Posterior vena cava (tissue), 2 donors: Measurements from ENCODE around the gene MTMR1. TPM values are rescaled to one million over a fixed set of nuclear protein-coding genes. Genes with fewer than 3 reads are reported as not detected.

Experiments used
- DNase-seq: peaks from one replicate; pipeline ENCODE4 v3.0.0-alpha.2; 2020; ENCODE audit warnings: low spot score
- intact Hi-C, 2 donors: fragments of 100-400 bp; cut with DNase I; formaldehyde crosslinking; loops; one replicate each; pipeline versions ENCODE4 v1.14.1 to v1.14.2; 2022 to 2023
- total RNA-seq, 2 donors: library from RNA; stranded (reverse); fragmentation: NEBNext Ultra II Directional; extraction: Animal tissue kit (Norgen Biotek cat#: 25700); gene quantifications; one replicate each; pipeline ENCODE4 v1.2.1, GENCODE V29; 2021
- donor health status: DM: yes; HTN: yes; CAD: no.
- donor health status: DM: yes; HTN: yes; CAD: no.

Gene MTMR1
- total RNA-seq, 2 donors from 2014 or later, result 15.6 to 18.1 TPM

DNA sequence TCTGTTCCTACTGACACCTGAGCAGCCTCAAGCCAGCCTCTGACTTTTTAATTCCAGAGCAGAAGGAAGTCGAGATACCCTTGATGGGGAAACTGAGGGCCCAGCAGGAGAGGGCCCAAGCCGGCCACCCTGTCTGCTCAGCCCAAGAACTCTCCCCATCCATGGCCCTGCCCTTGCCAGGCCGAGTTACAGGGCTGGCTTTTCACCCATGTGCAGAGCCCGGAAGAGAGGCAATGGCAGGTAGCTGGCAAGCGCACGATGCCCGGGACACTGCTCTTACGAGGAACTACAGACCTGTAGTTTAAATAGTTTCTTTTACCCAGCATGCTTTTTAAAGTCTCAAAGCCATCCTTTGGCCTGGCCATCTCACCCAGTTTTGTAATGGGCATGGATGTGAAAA, 79.9 kb downstream of the MTMR1 start:
- no peak for DNase-seq
- intact Hi-C loops, result loop anchor here (2.0 to 5.0 kb wide), 2 partner anchors 309 to 310 kb away; no protein-coding TSS in a partner anchor

DNA sequence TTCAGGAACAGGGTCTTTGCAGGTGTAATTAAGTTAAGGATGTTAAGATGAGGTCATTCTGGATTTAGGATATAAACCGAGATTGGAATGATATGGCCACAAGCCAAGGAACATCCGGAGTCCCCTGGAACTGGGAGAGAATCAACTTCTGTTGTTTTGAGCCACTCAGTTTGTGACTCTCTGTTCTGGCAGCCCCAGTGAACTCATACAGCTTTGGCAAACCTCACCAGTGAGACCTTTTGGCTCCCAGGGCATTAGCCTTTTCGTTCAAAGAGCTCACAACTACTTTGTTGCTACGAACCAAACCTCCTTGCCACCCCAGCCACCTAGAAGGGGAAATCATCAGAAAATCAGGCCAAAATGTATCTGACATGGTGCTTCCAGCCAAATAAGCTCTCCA, 80.4 kb downstream of the MTMR1 start:
- intact Hi-C loops, result loop anchor here (2.0 to 5.0 kb wide), 2 partner anchors 309 kb away; no protein-coding TSS in a partner anchor
- no peak for DNase-seq

DNA sequence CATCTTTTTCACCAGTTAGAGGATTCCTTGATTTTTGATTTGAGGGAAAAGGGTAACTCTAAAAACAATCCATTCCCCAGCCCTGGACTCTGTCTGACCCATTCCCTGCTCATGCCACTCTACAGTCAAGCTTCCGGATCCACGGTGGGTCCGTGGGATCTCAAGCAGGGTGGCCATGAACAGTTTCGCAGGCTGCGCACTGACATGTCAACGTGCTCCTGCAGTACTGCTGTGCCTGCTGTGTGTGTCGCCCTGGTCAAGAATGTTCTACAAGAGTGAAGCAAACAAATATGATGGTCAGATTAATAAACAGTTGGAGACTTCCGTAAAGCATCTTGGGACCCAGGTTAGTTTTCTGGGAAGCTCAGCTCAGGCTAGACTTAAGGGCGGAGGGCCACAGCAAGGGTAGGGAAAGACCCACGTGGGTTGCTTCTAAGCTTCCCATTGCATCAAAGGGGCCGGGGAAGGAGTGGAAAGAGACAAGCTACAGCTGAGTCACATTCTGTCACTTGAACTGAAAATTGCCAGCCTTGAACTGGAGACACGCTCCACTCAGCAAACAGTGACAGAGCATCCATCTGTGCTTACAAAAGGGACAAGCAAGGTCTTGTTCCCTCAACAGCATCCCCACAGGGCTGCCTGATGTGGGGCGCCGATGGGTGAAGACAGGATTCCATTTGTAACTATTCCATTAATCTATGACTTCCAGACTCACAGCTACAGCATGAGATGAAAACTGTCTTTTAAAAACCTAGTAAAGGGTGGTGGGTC, 81.8 kb downstream of the MTMR1 start:
- intact Hi-C loops, result loop anchor here in 1 of 2 donors (5.0 kb wide), 1 partner anchor 307 kb away; no protein-coding TSS in a partner anchor
- no peak for DNase-seq

DNA sequence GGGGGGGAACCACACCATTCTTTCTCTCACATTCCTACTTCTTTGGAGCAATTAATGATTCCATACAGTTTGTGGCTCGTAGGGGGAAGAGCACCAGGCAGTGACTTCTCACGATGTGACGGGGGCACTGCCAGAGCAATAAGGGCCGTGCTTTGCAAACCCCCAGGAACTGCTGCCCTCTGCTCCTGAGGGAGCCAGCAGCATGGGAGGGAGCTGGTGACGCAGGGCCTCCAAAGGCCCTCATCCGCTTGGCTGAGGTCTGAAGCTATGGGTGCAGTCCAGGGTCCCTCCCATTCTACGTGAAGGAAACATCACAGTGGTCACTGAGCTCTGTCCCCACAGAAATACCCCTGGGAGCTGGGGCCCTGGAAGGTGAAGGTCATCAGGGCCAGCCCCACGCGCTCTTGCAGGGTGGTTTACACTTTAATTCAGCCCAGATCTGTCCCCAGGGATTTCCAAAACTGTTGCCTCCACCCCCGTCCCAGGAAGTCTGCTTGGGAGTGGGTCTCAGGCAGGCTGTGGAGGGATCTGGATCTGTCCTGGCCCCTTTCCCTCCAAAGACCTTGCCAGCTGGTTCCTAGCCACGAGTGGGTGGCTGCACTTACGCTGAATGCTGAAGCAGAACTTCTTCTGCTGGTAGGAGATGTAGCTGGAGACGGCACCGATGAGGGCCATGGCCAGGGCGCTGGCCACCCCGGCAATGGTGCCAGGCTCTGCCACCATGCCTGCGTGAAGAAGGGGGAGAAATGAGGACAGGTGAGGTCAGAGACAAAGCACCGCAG, 82.6 kb downstream of the MTMR1 start:
- no peak for DNase-seq
- intact Hi-C loops, result no loop called here

DNA sequence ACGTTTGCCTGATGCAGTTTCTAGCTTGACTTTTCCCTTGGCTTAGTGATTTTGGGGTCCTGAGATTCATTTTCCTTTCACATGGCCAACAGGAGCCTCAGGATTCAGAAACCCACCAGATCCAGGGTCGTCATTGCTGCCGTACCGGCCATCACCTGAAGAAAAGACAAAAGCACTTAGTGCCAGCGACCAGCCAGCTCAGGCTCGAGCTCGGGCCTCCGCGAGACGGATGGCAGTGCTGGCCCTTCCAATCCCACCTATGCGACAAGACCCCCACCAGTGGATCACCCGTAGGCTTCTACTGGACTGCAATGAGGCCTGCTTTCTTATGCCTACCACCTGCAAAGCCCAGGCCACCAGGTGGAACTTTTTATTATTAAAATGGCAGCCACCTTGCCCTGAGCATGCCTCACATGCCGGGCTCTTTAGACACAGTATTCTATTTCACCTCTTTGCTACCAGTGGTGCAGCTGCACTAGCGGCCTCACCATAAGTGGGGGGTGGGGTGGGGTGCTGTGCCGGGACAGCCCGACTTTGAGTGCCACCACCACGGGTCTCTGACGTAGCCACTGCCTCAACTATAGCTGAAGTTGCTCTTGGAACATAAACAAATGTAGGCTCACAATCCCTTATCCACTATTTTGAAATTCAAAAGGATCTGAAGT, 84.3 kb downstream of the MTMR1 start:
- no peak for DNase-seq
- intact Hi-C loops, result no loop called here

DNA sequence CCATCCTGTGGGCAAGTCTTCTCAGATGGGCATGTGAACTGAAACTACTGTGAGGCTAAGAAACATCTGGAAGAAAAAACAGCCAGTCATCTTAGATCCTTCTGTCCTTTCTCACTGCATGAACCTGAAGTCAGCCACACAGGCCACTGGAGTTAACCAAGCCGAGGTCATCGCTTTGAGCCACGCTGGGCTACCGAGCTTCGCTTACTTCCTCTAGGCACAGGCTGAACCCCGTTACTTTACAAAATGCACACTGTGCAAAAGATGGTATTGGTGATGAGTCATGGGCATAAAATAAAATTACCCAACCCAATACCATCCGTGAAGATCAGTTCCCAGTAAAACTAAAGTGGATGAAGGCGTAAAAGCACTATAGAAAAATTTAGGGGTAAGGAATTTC, 86.2 kb downstream of the MTMR1 start:
- no peak for DNase-seq
- intact Hi-C loops, result no loop called here

DNA sequence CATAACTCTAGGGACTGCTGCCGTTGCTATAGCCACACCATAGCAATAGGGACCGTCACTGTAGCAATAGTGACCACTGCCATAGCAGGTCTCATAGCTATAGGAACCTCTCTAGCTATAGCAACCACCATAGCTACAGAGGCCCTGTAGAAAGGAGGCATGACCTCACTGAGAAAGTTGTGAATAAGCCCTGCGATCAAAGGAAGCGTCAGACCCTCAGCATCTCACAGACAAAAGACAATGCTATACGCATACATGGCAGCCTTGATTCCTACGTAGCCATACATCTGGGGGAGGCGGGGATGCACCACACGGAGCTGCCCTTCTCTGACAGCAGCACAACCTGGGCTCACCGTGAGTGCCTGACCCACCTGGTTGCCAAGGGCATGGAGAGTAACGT, 88.5 kb downstream of the MTMR1 start:
- no peak for DNase-seq
- intact Hi-C loops, result no loop called here

DNA sequence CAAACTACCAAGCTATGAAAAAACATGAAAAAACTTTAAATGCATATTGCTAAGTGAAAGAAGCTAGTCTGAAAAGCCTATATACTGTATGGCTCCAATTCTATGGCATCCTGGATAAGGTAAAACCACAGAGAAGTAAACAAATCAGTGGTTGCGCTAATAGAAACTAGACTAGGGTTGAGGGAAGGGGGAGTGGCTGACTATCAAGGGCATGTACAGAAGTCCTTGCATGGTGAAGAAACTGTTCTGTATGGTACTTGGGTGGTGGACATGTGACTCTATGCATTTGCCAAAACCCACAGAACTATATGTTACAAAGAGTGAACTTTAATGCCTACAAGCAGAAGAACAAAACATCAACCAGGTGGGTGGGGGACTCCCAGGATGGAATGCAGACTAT, 96.8 kb downstream of the MTMR1 start:
- DNase-seq, result no peak
- intact Hi-C loops, result no loop called here

DNA sequence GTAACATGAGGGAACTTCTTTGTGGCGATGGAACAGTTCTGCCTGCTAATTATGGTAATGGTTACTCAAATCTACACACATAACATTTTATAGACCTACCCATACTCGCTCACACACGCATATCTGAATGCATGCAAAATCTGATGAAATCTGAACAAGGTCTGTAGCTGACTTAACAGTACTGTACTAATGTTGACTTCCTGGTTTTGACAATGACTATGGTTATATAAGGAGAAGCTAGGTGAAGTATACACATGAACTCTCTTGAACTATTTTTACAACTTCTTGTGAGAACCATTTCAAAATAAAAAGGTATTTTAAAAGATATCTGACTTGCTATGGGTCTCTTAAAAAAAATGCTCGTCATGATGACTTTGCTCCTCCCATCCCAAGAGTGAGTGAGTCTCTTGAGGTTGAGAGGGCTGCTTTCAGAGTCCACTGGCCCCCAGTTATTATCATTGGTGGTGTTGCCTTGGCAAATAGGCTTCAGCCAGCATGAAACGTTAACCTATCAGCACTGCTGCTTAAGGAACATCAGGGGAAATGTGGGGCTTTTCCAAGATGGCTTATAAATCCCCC, 99.8 kb downstream of the MTMR1 start:
- DNase-seq, result no peak
- intact Hi-C loops, result no loop called here

DNA sequence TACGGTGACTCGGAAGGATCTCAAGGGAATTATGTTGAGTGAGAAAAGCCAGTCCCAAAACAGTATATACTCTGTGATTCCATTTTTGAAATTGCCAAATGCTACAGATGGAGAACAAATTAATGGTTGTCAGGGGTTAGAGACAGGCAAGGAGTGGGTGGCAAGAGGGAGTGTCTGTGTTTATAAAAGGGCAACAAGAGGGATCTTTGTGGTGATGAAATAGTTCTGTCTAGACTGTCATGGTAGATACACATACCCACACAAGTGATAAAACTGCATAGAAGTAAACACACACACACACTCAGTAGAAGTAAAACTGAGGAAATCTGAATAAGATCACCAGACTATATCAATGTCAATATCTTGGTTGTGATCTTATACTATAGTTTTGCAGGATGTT, 112.5 kb downstream of the MTMR1 start:
- no peak for DNase-seq
- intact Hi-C loops, result no loop called here

DNA sequence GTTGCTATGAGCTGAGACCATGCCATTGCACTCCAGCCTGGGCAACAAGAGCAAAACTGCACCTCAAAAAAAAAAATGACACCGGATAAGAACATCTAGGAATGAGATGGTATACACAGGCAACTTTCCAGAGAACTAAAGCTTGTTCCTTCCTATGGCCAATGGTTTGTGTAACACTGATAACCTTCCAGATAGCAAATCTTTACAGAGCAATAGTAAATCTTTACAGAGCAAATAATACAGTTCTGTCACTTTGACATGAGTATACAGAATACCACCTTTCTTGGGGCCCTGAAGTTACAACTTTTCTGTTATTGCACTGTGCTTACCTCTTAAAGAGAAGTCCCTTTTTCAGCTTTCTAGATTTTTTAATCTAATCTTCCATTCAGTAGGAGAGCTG, 113.6 kb downstream of the MTMR1 start:
- DNase-seq, result no peak
- intact Hi-C loops, result no loop called here

DNA sequence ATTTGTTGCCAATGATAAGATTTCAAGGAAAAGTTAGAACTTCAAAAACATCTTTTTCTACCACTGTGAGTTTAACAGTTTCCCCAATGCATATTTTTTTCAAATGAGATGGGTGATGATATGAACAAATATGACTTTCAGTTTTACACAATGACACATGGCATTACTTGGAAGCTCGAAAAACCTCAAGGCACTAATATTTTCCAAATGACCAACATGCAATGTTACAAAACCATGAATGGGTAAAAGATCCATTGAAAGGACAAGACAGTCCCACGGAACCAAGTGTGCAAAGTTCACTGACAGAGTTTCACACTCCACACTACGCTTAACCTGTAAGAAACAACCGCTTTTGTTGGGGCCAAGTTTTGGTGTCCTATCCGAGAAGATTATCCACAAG, 120.7 kb downstream of the MTMR1 start:
- DNase-seq, result no peak
- intact Hi-C loops, result no loop called here

Other genes starting within 250 kb of the MTMR1 start
- gene MTM1, start 124.8 kb upstream of the MTMR1 start, total RNA-seq, result 10 to 100 TPM; 14.7 to 16.6 TPM
- 10 to 100 TPM; 44.0 to 48.0 TPM for gene CD99L2, start 205.3 kb downstream of the MTMR1 start, total RNA-seq